ENCODE data around the gene ZFYVE26. TPM values are rescaled to one million over a fixed set of nuclear protein-coding genes. Genes with fewer than 3 reads are reported as not detected.

Gene ZFYVE26
- total and polyA plus RNA-seq, 2 donors (not counting 1 experiment from before 2014, with no cell fraction given) = 10.9 to 46.3 TPM

DNA sequence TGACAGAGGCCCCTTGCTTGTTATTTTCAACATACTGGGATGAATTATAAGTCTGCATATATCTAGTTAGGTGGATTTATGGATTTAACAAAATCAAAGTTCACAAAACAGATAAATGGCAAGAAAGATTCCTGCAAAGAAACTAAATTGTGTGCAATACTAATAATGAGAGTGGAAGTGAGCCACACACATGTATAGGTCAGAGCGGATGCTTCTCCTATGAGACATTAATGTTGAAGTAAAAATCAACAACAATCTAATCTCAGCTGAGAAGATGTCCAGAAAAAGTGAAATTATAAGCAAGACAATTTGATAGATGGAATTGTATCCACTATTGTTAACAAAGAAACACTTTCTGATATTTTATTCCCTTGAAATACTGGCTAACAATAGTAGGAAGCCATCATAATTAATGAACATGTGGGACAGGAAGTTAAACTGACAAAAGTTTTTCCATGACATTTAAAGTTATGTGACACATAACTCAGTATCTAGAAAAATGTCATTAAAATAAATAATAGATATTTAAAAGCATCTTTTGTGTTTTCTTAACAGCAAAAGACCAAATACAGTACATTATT, 42.9 kb upstream of the ZFYVE26 start:
- H3K4me1 Mint-ChIP-seq = no peaks in the 10 kb centered on the region

DNA sequence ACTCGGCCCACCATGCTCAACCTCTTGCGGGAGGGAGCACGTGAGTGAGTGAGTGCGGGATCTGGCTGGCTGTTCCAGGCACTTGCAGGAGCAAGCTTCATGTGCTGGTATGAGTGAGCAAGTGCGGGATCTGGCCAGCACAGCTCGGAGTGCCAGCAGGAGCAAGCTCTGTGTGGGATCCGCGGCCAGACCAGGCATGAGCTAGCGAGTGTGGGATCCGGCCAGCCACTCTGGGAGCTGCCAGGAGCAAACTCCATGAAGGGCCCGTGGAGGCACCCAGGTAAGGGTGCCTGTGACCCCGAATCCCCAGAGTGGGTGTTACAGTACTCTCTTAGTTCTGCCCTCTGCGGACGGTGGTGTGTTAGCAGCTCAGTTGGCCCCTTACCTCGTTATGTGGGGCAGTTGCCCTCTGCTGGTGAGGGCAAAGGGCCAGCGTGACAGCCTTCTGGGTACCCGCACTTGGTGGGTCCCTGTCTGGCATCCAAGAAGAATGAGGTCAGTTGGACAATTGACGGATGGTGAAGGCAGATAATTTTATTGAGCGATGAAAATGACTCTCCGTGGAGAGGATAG, 41.5 kb upstream of the ZFYVE26 start:
- no peak overlapping the region for H3K4me2 ChIP-seq (replicated peaks; ENCODE audit: low read depth, low read length, poor library complexity, severe bottlenecking)
- CTCF ChIA-PET = interaction anchor here (0.9 kb wide), 1 partner anchor 9 kb away, joined by 3 read pairs; no protein-coding TSS in a partner anchor
- WGBS (ENCODE audit: insufficient coverage) = 97% methylated on average over 20 of the region's 20 CpGs

More for the DNA sequence above, 42.9 kb upstream of the ZFYVE26 start:
- peaks cover 0 to 2% of the 10 kb centered on the region in 2 experiments for H3K36me3 ChIP-seq (replicated peaks in 1 of 2; ENCODE audit: control extremely low read depth in 1 of 2, control insufficient read depth in 1 of 2, extremely low read depth in 1 of 2, insufficient read depth in 2 of 2, low read length in 1 of 2)
- H3K79me2 ChIP-seq (ENCODE audit: control insufficient read depth, insufficient read depth, low read length) = no peaks in the 10 kb centered on the region
- ChIA-PET POLR2A (no interaction called here), CTCF (no interaction called here)
- H3K27ac ChIP-seq (ENCODE audit: low read length in 2 of 2) = no peak overlapping the region
- Mint-ChIP-seq H3K27ac (no peak overlapping the region), H3K9me3 (ENCODE audit: insufficient read depth) (no peaks in the 10 kb centered on the region), H3K4me3 (no peak overlapping the region), H3K27me3 (no peaks in the 10 kb centered on the region)
- H2AFZ ChIP-seq (ENCODE audit: insufficient read depth, low read depth, low read length, poor library complexity, severe bottlenecking) = no peak overlapping the region
- no peaks in the 10 kb centered on the region for H3K27me3 ChIP-seq (replicated peaks in 1 of 4; ENCODE audit: control extremely low read depth in 1 of 4, control insufficient read depth in 3 of 4, insufficient read depth in 4 of 4, low read length in 3 of 4)
- H3K9me3 ChIP-seq (ENCODE audit: control extremely low read depth in 1 of 3, control insufficient read depth in 2 of 3, insufficient read depth in 1 of 3, low read length in 2 of 3) = no peaks in the 10 kb centered on the region
- no peaks in the 10 kb centered on the region for H3K4me1 ChIP-seq (ENCODE audit: control insufficient read depth in 2 of 2, insufficient read depth in 2 of 2, low read length in 2 of 2)
- TF ChIP-seq, protein P1, sequence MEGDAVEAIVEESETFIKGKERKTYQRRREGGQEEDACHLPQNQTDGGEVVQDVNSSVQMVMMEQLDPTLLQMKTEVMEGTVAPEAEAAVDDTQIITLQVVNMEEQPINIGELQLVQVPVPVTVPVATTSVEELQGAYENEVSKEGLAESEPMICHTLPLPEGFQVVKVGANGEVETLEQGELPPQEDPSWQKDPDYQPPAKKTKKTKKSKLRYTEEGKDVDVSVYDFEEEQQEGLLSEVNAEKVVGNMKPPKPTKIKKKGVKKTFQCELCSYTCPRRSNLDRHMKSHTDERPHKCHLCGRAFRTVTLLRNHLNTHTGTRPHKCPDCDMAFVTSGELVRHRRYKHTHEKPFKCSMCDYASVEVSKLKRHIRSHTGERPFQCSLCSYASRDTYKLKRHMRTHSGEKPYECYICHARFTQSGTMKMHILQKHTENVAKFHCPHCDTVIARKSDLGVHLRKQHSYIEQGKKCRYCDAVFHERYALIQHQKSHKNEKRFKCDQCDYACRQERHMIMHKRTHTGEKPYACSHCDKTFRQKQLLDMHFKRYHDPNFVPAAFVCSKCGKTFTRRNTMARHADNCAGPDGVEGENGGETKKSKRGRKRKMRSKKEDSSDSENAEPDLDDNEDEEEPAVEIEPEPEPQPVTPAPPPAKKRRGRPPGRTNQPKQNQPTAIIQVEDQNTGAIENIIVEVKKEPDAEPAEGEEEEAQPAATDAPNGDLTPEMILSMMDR (IDR thresholded peaks at IDR 0.05) = no peak
- TF ChIP-seq EZH2 (IDR thresholded peaks at IDR 0.05; ENCODE audit: borderline replicate concordance, insufficient read depth, low read depth, low read length, poor library complexity, severe bottlenecking) = no peak
- ATAC-seq (ENCODE audit: low read depth) = no peak
- H4K20me1 ChIP-seq (ENCODE audit: control insufficient read depth, insufficient read depth, low read length, poor library complexity, severe bottlenecking) = no peaks in the 10 kb centered on the region
- intact Hi-C loops (cut with micrococcal nuclease) = no loop called here
- no peak overlapping the region for H3K4me3 ChIP-seq (ENCODE audit: control extremely low read depth in 1 of 5, extremely low read depth in 1 of 5, insufficient read depth in 1 of 5, low read depth in 2 of 5, low read length in 4 of 5)
- no peak for DNase-seq
- no peak overlapping the region for H3K9ac ChIP-seq (ENCODE audit: low read length)
- WGBS (ENCODE audit: insufficient coverage) = no CpG with 5 or more reads among the region's 1 CpG
- no peak overlapping the region for H3K4me2 ChIP-seq (replicated peaks; ENCODE audit: low read depth, low read length, poor library complexity, severe bottlenecking)

More for the DNA sequence above, 41.5 kb upstream of the ZFYVE26 start:
- H3K4me1 ChIP-seq (ENCODE audit: control insufficient read depth in 2 of 2, insufficient read depth in 2 of 2, low read length in 2 of 2) = peaks cover 5 to 8% of the 10 kb centered on the region in 2 donors
- no peak overlapping the region for H3K9ac ChIP-seq (ENCODE audit: low read length)
- Mint-ChIP-seq H3K9me3 (ENCODE audit: insufficient read depth) (no peaks in the 10 kb centered on the region), H3K27ac (no peak overlapping the region), H3K27me3 (no peaks in the 10 kb centered on the region), H3K4me3 (no peak overlapping the region), H3K4me1 (peaks cover 11% of the 10 kb centered on the region)
- DNase-seq = no peak
- H3K36me3 ChIP-seq (replicated peaks in 1 of 2; ENCODE audit: control extremely low read depth in 1 of 2, control insufficient read depth in 1 of 2, extremely low read depth in 1 of 2, insufficient read depth in 2 of 2, low read length in 1 of 2) = peaks cover 0 to 2% of the 10 kb centered on the region in 2 experiments
- no peak overlapping the region for H3K27ac ChIP-seq (ENCODE audit: low read length in 2 of 2)
- no peak for ATAC-seq (ENCODE audit: low read depth)
- POLR2A ChIA-PET = no interaction called here
- H4K20me1 ChIP-seq (ENCODE audit: control insufficient read depth, insufficient read depth, low read length, poor library complexity, severe bottlenecking) = no peaks in the 10 kb centered on the region
- no peak overlapping the region for H3K4me3 ChIP-seq (ENCODE audit: control extremely low read depth in 1 of 5, extremely low read depth in 1 of 5, insufficient read depth in 1 of 5, low read depth in 2 of 5, low read length in 4 of 5)
- no peaks in the 10 kb centered on the region for H3K79me2 ChIP-seq (ENCODE audit: control insufficient read depth, insufficient read depth, low read length)
- no peak for TF ChIP-seq EZH2 (IDR thresholded peaks at IDR 0.05; ENCODE audit: borderline replicate concordance, insufficient read depth, low read depth, low read length, poor library complexity, severe bottlenecking)
- TF ChIP-seq, protein P1 (IDR thresholded peaks at IDR 0.05) = no peak
- no peaks in the 10 kb centered on the region for H3K27me3 ChIP-seq (replicated peaks in 1 of 4; ENCODE audit: control extremely low read depth in 1 of 4, control insufficient read depth in 3 of 4, insufficient read depth in 4 of 4, low read length in 3 of 4)
- intact Hi-C loops (cut with micrococcal nuclease) = no loop called here
- H3K9me3 ChIP-seq (ENCODE audit: control extremely low read depth in 1 of 3, control insufficient read depth in 2 of 3, insufficient read depth in 1 of 3, low read length in 2 of 3) = no peaks in the 10 kb centered on the region
- no peak overlapping the region for H2AFZ ChIP-seq (ENCODE audit: insufficient read depth, low read depth, low read length, poor library complexity, severe bottlenecking)

Data from B cell (primary cell).